CD14-positive monocyte (primary cell): ENCODE data around the gene PRKD1. TPM values are rescaled to one million over a fixed set of nuclear protein-coding genes. Genes with fewer than 3 reads are reported as not detected.

Source experiments
- DNase-seq, 3 donors: peaks; one replicate each; pipeline ENCODE4 v3.0.0-alpha.2; 2011 to 2022
- H2AFZ ChIP-seq: 2 replicates; pipeline ENCODE4 v1.6.0; 2012; ENCODE audit warnings: mild to moderate bottlenecking, low read depth, low read length, inconsistent platforms; ENCODE audit not compliant: insufficient read depth, poor library complexity, severe bottlenecking
- H3K27ac ChIP-seq, 2 donors: 1 replicate in 1 of 2; 2 replicates in 1 of 2; pipeline ENCODE4 v1.5.1; 2012 to 2013; ENCODE audit warnings: low read length in 2 of 2, control low read depth in 1 of 2, inconsistent platforms in 1 of 2, low read depth in 1 of 2, mild to moderate bottlenecking in 1 of 2
- H3K27me3 ChIP-seq, 2 donors: one replicate each; pipeline versions ENCODE4 v1.6.0 to v1.6.1; 2011 to 2013; ENCODE audit warnings: low read length in 2 of 2; ENCODE audit not compliant: control insufficient read depth in 2 of 2, insufficient read depth in 2 of 2
- H3K36me3 ChIP-seq, 2 donors: replicated peaks in 1 of 2; 1 replicate in 1 of 2; 2 replicates in 1 of 2; pipeline versions ENCODE4 v1.5.1 to v1.6.1; 2012 to 2013; ENCODE audit warnings: low read length in 2 of 2, control low read depth in 1 of 2, inconsistent platforms in 1 of 2, mild to moderate bottlenecking in 1 of 2; ENCODE audit not compliant: insufficient read depth in 2 of 2, control insufficient read depth in 1 of 2
- H3K4me1 ChIP-seq, 2 donors: 1 replicate in 1 of 2; 2 replicates in 1 of 2; pipeline versions ENCODE4 v1.5.1 to v1.6.1; 2012 to 2013; ENCODE audit warnings: low read length in 2 of 2, control low read depth in 1 of 2, inconsistent platforms in 1 of 2, mild to moderate bottlenecking in 1 of 2, moderate library complexity in 1 of 2; ENCODE audit not compliant: insufficient read depth in 2 of 2, control insufficient read depth in 1 of 2
- H3K4me2 ChIP-seq: replicated peaks from 2 replicates; pipeline ENCODE3; 2012; ENCODE audit warnings: low read length, moderate library complexity, mild to moderate bottlenecking; ENCODE audit not compliant: poor library complexity, severe bottlenecking; ENCODE audit errors: extremely low read depth
- H3K4me3 ChIP-seq, 3 experiments: fragments of 200-600 bp in 1 of 3; sonication (generic) in 1 of 3; replicated peaks in 1 of 3; 1 replicate in 2 of 3; 2 replicates in 1 of 3; pipeline ENCODE4 v1.5.1; 2011 to 2013; ENCODE audit warnings: low read length in 3 of 3, mild to moderate bottlenecking in 3 of 3, control low read depth in 2 of 3, low read depth in 2 of 3, inconsistent platforms in 1 of 3, moderate library complexity in 1 of 3
- H3K79me2 ChIP-seq: 2 replicates; pipeline ENCODE4 v1.6.0; 2012; ENCODE audit warnings: mild to moderate bottlenecking, control low read depth, inconsistent platforms, low read length, moderate library complexity; ENCODE audit not compliant: insufficient read depth
- H3K9ac ChIP-seq: 2 replicates; pipeline ENCODE4 v1.6.0; 2017; ENCODE audit warnings: low read length, mild to moderate bottlenecking; ENCODE audit not compliant: insufficient read depth, poor library complexity, severe bottlenecking
- H3K9me3 ChIP-seq, 2 donors: replicated peaks in 1 of 2; 1 replicate in 1 of 2; 2 replicates in 1 of 2; pipeline versions ENCODE4 v1.5.1 to v1.6.1; 2012 to 2013; ENCODE audit warnings: low read length in 2 of 2, control low read depth in 1 of 2; ENCODE audit not compliant: control insufficient read depth in 1 of 2, insufficient read depth in 1 of 2
- H4K20me1 ChIP-seq: 2 replicates; pipeline ENCODE4 v1.6.0; 2012; ENCODE audit warnings: mild to moderate bottlenecking, low read length, control low read depth, moderate library complexity; ENCODE audit not compliant: insufficient read depth
- H3K27ac Mint-ChIP-seq, 7 donors: one replicate each; pipeline ENCODE4 v1.8.0; 2020; ENCODE audit warnings: mild to moderate bottlenecking in 7 of 7, mixed read lengths in 7 of 7, moderate library complexity in 6 of 7, inconsistent platforms in 2 of 7
- H3K27me3 Mint-ChIP-seq, 3 donors: one replicate each; pipeline ENCODE4 v1.8.0; 2021 to 2022; ENCODE audit warnings: low read depth in 3 of 3, mild to moderate bottlenecking in 3 of 3, mixed read lengths in 3 of 3, moderate library complexity in 3 of 3, inconsistent platforms in 1 of 3
- H3K36me3 Mint-ChIP-seq, 2 donors: one replicate each; pipeline ENCODE4 v1.8.0; 2020; ENCODE audit warnings: mixed read lengths in 2 of 2, inconsistent platforms in 1 of 2, mild to moderate bottlenecking in 1 of 2
- H3K4me1 Mint-ChIP-seq: one replicate; pipeline ENCODE4 v1.8.0; 2020; ENCODE audit warnings: mild to moderate bottlenecking, mixed read lengths
- H3K4me3 Mint-ChIP-seq, 2 donors: one replicate each; pipeline ENCODE4 v1.8.0; 2020; ENCODE audit warnings: mild to moderate bottlenecking in 2 of 2, mixed read lengths in 2 of 2, moderate library complexity in 1 of 2
- H3K9me3 Mint-ChIP-seq, 7 donors: one replicate each; pipeline ENCODE4 v1.8.0; 2020 to 2022; ENCODE audit warnings: mixed read lengths in 7 of 7, mild to moderate bottlenecking in 6 of 7, moderate library complexity in 6 of 7, inconsistent platforms in 2 of 7
- CTCF ChIP-seq: fragments of 200-600 bp; IDR thresholded peaks from one replicate; pipeline ENCODE4 v1.8.0; 2022; ENCODE audit warnings: antibody characterized with exemption, mild to moderate bottlenecking
- intact Hi-C, 2 donors: fragments of 100-400 bp; cut with micrococcal nuclease; formaldehyde crosslinking; loops; one replicate each; pipeline versions ENCODE4 v1.15.0 to v1.15.1; 2023
- polyA plus RNA-seq, 3 donors: library from polyadenylated mRNA; depleted of rRNA in 1 of 3; unstranded in 2 of 3; stranded (reverse) in 1 of 3; fragments of 300-500 nt in 2 of 3; fragments of >200 nt in 1 of 3; fragmentation: Illumina TruSeq in 2 of 3; gene quantifications; 1 replicate in 2 of 3; 2 replicates in 1 of 3; pipeline ENCODE4 v1.2.3, GENCODE V29; 2012 to 2021

PRKD1 gene
- polyA plus RNA-seq, 3 donors: not detected

- no peaks in the 10 kb centered on the region for H4K20me1 ChIP-seq
- peaks cover 0 to 6% of the 10 kb centered on the region in 2 donors for H3K9me3 ChIP-seq
- H3K27me3 Mint-ChIP-seq: peaks cover 0 to 1% (median 0%) of the 10 kb centered on the region in 3 donors
- H3K27ac Mint-ChIP-seq: no peak overlapping the region
- H3K9me3 Mint-ChIP-seq: peaks cover 0 to 8% (median 2%) of the 10 kb centered on the region in 7 donors
- no peak overlapping the region for H3K9ac ChIP-seq
- no peaks in the 10 kb centered on the region for H3K4me1 ChIP-seq
- H3K27me3 ChIP-seq: no peaks in the 10 kb centered on the region
- no peak overlapping the region for H3K4me3 ChIP-seq
- H2AFZ ChIP-seq: no peak overlapping the region
- intact Hi-C loops: no loop called here
- no peaks in the 10 kb centered on the region for H3K4me1 Mint-ChIP-seq
- no peak for DNase-seq
- no peaks in the 10 kb centered on the region for H3K79me2 ChIP-seq
- no peak overlapping the region for H3K4me3 Mint-ChIP-seq
- H3K4me2 ChIP-seq: no peak overlapping the region
- H3K36me3 Mint-ChIP-seq: no peaks in the 10 kb centered on the region
- no peak overlapping the region for H3K27ac ChIP-seq
- TF ChIP-seq CTCF: no peak
- H3K36me3 ChIP-seq: no peaks in the 10 kb centered on the region
Measured at GRCh38 chr14:29803045-29803444, 124.6 kb downstream of the PRKD1 start.

GRCh38 chr14:29802211-29802610, 125.4 kb downstream of the PRKD1 start:
- no peak for DNase-seq
- Histone ChIP-seq H3K4me3 (no peak overlapping the region), H3K9ac (no peak overlapping the region), H3K27me3 (no peaks in the 10 kb centered on the region), H3K4me1 (no peaks in the 10 kb centered on the region), H3K9me3 (peaks cover 0 to 4% of the 10 kb centered on the region in 2 donors), H4K20me1 (no peaks in the 10 kb centered on the region), H3K36me3 (no peaks in the 10 kb centered on the region), H2AFZ (no peak overlapping the region), H3K27ac (no peak overlapping the region), H3K79me2 (no peaks in the 10 kb centered on the region), H3K4me2 (no peak overlapping the region)
- H3K36me3 Mint-ChIP-seq: no peaks in the 10 kb centered on the region
- H3K9me3 Mint-ChIP-seq: peaks cover 0 to 5% (median 3%) of the 10 kb centered on the region in 7 donors
- no peak overlapping the region for H3K4me3 Mint-ChIP-seq
- H3K27me3 Mint-ChIP-seq: peaks cover 0 to 1% (median 0%) of the 10 kb centered on the region in 3 donors
- intact Hi-C loops: no loop called here
- H3K4me1 Mint-ChIP-seq: no peaks in the 10 kb centered on the region
- H3K27ac Mint-ChIP-seq: no peak overlapping the region
- TF ChIP-seq CTCF: no peak
